Measurements from ENCODE around the gene ZBTB8OS.
"Not testable (repeated sequence)": the region's sequence is repeated elsewhere in the genome, so short reads cannot be mapped to it uniquely, and the experiment has no call there.

The ZBTB8OS gene

DNA sequence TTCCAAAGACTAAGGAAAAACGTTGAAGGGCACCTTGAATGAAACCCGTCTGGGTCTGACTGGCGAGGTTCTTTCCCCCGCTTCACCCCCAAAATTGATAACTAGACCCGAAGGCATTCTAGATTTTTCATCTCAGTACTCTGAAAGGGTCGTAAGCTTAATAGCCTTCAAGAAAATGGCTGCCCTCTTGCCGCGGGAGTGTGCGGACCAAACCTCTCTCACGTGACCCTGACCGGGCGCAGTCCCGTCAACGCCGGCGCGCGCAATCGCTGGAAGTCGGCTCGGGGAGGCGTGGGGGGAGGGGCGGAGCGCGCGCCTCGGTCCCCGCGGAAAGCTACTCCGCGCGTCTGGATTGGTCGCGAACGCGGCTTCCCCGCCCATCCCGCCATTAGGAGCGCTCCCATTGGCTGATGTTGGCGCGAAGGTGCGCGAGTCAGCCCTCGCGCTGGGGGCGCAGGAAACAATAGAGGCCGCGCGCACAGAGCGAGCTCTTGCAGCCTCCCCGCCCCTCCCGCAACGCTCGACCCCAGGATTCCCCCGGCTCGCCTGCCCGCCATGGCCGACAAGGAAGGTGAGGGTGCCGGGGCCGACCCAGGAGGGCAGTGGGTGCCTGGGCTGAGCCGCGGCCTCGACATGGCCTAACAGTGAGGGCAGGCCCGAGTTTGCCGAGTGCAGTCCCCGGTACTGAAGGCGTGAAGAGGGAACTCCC lies 556 bp upstream of the ZBTB8OS start, which contains the start of gene RBBP4:
RBBP4 (plus strand) TSS at position 457 of the 709 bp plus-strand sequence; CDS start at position 556, 99 bp downstream.
- DNase-seq (ENCODE audit: low read depth in 2 of 2): peak; percentile 95 to 99

- no peak for DNase-seq (ENCODE audit: low read depth in 2 of 2)
Measured at GRCh38 chr1:32647308-32648134, 2.8 kb downstream of the ZBTB8OS start.

DNA sequence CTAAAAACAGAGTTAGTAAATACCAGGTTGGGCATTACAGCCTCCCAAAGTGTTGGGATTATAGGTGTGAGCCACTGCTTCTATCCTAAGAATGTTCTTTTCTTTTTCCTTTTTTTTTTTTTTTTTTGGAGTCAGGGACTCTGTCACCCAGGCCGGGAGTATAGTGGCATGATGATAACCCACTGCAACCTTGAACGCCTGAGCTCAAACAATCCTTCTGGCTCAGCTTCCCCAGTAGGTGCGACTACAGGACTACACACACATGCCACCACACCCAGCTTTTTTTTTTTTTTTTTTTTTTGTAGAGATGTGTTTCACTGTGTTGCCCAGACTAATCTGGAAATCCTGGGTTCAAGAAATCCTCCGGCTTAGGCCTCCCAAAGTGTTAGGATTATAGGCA lies 5.9 kb downstream of the ZBTB8OS start:
- DNase-seq (ENCODE audit: low read depth in 2 of 2): no peak

GRCh38 chr1:32642292-32642827 lies 8.0 kb downstream of the ZBTB8OS start:
- DNase-seq (ENCODE audit: low read depth in 2 of 2): not testable (repeated sequence)

GRCh38 chr1:32639489-32640075 lies 10.8 kb downstream of the ZBTB8OS start:
- no peak for DNase-seq (ENCODE audit: low read depth in 2 of 2)

GRCh38 chr1:32636914-32637645 lies 13.3 kb downstream of the ZBTB8OS start:
- no peak for DNase-seq (ENCODE audit: low read depth in 2 of 2)

- DNase-seq (ENCODE audit: low read depth in 2 of 2): no peak
Measured at GRCh38 chr1:32635508-32636277, 14.7 kb downstream of the ZBTB8OS start.

DNA sequence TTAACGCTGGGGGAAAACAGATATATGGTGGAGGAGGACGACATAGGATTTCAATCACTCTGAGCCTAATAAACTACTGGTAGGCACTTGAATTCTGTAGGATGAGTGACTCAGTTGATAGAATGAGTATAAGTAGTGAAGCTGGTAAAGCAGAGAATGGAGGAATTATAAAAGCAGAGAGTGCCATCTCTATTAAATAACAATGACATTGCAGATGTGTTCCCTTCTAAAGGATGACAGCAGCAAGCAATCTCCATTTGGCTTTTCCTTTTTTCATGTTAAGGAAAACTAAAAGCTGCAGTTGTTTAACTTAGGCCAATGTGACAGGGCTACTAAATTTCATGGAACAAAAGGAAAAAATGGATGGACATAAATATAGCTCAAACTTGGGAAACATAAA lies 17.5 kb downstream of the ZBTB8OS start:
- DNase-seq (ENCODE audit: low read depth in 2 of 2): no peak

- not testable (repeated sequence) for DNase-seq (ENCODE audit: low read depth in 2 of 2)
Measured at GRCh38 chr1:32630173-32630572, 20.2 kb downstream of the ZBTB8OS start.

- DNase-seq (ENCODE audit: low read depth in 2 of 2): no peak
Measured at GRCh38 chr1:32627596-32628162, 22.7 kb downstream of the ZBTB8OS start.

GRCh38 chr1:32626176-32626575 lies 24.2 kb downstream of the ZBTB8OS start:
- DNase-seq (ENCODE audit: low read depth in 2 of 2): no peak

DNA sequence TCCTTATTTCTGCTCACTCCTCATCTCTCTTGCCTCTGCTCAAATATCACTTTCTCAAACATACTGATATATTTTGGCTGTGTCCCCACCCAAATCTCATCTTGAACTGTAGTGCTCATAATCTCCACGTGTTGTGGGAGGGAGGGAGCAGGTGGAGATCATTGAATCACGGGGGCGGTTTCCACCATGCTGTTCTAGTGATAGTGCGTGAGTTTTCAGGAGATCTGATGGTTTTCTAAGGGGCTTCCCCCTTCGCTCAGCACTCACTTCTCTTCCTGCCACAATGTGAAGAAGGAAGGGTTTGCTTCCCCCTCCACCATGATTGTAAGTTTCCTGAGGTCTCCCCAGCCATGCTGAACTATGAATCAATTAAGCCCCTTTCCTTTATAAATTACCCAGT lies 26.6 kb downstream of the ZBTB8OS start:
- peak; percentile 17 to 19 for DNase-seq (ENCODE audit: low read depth in 2 of 2)

DNA sequence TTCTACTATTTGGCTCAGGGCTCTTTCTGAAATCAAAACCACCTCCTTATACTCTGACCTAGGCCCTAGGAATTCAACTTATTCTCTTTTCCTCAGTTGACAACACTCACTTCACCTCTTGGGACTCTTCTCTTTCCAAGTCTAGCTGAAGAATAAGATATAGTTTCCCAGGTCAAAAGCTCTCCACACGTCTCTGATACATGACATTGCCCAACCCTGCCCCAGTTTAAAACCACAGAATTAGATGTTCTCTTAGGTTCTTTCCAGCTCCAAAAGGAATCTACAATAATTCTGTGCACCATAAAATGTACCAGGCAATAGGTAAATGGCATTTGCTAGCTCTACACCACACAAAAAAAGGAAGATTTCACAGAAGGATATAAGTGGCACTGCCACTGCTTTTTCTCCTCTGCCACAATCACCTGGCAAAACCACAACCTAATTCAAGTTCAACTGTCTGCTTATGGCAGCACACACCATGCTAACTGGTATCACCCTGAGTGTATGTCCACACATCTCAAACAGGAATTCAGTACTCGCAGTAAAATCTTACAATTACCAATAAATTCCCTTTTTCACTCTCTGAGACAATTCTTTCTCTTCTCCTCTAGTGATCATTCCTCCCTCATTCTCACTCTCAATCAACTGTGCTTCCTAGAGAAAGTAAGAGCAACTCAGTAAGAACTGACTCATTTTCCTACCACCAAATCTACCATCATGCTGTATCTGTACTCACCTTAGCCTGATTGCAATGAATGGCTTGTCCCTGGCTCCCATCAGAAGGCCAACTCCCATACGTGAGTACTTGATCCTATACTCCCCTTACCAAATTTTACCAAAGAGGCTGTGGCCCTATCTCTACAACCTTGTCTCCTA lies 27.3 kb downstream of the ZBTB8OS start:
- DNase-seq (ENCODE audit: low read depth in 2 of 2): no peak

GRCh38 chr1:32622205-32622604 lies 28.1 kb downstream of the ZBTB8OS start:
- DNase-seq (ENCODE audit: low read depth in 2 of 2): no peak

- no peak for DNase-seq (ENCODE audit: low read depth in 2 of 2)
Measured at GRCh38 chr1:32619701-32620485, 30.5 kb downstream of the ZBTB8OS start.

- DNase-seq (ENCODE audit: low read depth in 2 of 2): no peak
Measured at GRCh38 chr1:32618673-32619221, 31.6 kb downstream of the ZBTB8OS start.

GRCh38 chr1:32613472-32613871 lies 36.9 kb downstream of the ZBTB8OS start:
- DNase-seq (ENCODE audit: low read depth in 2 of 2): no peak

GRCh38 chr1:32612189-32612881 lies 38.0 kb downstream of the ZBTB8OS start:
- DNase-seq (ENCODE audit: low read depth in 2 of 2): peak; percentile 33 to 38

All from stimulated activated CD4-positive, alpha-beta T cell treated with anti-CD3 and anti-CD28 coated beads, Interleukin-15, amount 100 ng/mL, for 48 hours (primary cell).